HG03103 (cell line): Measurements from ENCODE around the gene ISG15.
"Not testable (repeated sequence)": the region's sequence is repeated elsewhere in the genome, so short reads cannot be mapped to it uniquely, and the experiment has no call there.

Experiments used
- ATAC-seq: cut with Tn5 transposase; IDR thresholded peaks from one replicate; pipeline ENCODE4 v1.9.1; 2021; ENCODE audit warnings: low read depth; ENCODE audit not compliant: unreplicated experiment

The ISG15 gene

DNA sequence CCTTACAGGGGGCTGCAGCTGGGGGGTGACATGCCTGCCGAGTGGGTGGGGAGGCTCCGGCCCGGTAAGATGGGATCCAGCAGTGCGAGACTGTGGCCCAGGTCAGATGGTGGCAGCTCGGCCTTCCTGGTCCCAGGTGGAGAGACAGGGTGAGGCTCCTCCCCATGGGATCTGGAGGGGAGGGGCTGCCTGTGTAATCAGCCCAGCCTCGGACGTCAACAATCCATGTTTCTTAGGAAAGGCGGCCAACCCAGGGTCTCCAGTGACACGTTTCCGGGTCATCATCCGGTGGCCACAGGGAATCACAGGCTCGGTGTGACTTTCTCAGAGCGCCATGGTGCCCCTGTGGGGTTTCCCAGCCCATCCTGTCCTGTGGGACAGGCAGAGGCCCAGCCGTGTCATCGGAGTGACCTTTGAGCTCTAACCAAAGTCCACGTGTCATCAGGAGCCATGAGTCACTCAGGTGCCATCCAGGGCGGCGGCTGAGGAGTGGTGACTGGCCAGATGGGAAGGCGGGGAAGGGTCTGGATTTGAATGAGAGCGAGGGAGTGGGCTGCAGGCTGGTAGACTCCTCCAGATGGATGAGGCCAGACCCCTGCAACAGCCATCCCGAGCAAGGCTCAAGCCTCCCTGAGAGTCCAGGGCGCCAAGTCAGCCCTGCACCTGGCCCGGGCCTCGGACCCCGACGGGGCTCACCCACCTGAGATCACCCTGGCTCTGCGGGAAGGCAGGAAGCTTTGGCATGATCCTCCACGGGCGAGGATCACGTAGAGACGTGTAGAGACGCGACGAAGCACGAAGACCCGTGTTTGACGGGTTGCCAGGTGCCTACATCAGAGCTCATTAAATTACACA is 6.8 kb upstream of the ISG15 start:
- no peak for ATAC-seq

DNA sequence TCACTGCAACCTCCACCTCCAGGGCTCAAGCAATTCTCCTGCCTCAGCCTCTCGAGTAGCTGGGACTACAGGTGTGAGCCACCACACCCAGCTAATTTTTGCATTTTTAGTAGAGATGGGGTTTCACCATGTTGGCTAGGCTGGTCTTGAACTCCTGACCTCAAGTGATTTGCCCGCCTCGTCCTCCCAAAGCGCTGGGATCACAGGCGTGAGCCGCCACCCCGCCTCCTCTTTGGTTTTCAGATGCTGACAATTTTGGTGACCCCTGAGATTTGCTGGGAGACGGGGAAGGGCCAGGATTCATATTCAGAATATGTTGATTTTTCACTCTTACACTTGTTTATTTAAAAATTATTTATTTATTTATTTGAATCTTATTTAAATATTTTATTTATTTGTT is 3.2 kb upstream of the ISG15 start:
- not testable (repeated sequence) for ATAC-seq

DNA sequence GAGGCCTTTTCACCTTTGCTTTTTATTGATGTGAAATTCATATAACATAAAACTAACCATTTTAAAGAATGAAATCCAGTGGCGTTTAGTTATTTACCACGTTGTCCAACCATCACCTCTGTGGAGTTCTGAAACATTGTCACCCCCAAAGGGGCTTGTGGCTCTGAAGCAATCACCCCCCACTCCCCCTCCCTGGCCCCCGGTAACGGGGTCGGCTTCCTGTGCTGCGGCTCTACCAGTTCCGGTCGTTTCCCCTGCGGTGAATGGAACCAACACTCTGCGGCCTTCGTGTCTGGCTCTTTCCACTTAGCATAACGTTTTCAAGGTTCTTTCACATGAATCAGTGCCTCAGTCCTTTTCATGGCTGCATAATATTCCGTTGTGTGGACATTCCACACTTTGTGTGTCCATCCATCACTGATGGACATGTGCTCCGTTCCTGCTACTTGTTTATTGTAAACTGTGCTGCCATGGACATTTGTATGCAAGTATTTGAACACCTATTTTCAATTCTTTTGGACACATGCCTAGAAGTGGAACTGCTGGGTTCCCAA is 1.8 kb upstream of the ISG15 start:
- no peak for ATAC-seq

DNA sequence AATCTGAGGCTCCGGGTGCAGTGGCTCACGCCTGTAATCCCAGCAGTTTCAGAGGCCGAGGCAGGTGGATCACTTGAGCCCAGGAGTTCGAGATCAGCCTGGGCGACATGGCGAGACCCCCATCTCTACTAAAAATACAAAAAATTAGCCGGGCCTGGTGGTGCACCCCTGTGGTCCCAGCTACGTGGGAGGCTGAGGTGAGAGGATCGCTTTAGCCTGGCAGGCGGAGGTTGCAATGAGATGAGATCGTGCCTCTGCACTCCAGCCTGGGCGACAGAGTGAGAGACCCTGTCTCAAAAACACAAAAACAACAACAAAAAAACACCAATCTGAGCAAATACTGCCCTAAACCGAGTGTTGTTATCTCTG is 577 bp upstream of the ISG15 start:
- ATAC-seq, result not testable (repeated sequence)

DNA sequence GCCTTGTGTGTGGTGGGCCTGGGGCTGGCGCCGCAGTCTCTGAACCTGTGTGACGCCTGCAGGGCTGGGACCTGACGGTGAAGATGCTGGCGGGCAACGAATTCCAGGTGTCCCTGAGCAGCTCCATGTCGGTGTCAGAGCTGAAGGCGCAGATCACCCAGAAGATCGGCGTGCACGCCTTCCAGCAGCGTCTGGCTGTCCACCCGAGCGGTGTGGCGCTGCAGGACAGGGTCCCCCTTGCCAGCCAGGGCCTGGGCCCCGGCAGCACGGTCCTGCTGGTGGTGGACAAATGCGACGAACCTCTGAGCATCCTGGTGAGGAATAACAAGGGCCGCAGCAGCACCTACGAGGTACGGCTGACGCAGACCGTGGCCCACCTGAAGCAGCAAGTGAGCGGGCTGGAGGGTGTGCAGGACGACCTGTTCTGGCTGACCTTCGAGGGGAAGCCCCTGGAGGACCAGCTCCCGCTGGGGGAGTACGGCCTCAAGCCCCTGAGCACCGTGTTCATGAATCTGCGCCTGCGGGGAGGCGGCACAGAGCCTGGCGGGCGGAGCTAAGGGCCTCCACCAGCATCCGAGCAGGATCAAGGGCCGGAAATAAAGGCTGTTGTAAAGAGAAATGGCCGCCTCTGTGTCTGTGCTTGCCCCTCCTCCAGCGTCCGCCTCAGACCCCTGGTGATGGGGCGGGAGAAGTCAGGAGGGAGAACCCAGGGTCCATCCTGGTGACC is 788 bp downstream of the ISG15 start:
- ATAC-seq, result no peak

DNA sequence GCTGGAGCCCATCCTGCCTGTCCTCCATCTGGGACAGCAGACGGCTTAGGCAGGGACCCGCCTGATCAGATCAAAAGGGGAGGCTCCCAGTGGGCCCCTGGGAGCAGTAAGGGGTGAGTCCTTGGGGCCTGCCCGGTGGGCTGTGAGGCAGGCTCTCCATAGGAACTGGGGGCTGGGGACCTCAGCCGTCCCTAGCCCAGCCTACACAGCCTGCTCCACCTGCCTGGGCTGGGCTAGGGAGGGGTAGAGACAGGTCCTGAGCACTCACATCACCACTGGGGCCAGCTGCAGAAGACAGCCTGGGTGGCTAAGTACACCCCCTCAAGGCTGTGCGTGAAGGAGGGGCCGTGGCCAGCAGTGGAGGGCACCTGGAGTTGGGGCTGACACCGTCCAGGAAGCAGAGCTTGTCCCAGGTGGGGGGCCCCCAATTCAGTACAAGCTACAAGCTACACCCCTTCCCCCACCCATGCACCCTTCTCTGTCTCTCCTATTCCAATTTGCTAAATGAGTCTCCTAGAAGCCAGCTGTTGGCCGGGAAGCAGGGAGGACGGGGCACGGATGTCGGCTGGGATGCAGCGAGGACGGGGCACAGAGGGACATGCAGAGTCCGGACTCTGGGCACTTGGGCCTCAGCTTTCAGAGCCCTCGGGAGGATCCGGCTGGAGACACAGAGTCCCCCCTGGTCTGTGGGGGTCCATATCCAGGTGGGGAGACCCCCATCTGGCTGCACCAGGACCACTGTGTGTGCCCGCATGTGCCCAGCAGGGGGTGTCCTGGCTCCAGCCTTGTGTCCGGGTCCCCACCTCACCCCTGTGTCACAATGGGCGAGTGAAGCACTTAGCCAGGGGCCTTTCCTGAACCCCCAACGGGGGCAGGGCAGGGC is 1.7 kb downstream of the ISG15 start:
- ATAC-seq, result no peak

DNA sequence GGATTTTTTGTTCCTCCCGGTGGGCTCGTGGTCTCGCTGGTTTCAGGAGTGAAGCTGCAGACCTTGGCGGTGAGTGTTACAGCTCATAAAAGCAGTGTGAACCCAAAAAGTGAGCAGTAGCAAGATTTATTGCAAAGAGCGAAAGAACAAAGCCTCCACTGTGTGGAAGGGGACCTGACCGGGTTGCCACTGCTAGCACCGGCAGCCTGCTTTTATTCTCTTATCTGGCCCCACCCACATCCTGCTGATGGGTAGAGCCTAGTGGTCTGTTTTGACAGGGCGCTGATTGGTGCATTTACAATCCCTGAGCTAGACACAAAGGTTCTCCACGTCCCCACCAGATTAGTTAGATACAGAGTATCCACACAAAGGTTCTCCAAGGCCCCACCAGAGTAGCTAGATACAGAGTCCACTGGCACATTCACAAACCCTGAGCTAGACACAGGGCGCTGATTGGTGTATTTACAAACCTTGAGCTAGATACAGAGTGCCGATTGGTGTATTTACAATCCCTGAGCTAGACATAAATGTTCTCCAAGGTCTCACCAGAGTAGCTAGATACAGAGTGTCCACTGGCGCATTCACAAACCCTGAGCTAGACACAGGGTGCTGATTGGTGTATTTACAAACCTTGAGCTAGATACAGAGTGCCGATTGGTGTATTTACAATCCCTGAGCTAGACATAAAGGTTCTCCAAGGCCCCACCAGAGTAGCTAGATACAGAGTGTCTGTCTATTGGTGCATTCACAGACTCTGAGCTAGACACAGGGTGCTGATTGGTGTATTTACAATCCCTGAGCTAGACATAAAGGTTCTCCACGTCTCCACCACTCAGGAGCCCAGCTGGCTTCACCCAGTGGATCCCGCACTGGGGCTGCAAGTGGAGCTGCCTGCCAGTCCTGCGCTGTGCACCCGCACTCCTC is 4.4 kb downstream of the ISG15 start:
- not testable (repeated sequence) for ATAC-seq

DNA sequence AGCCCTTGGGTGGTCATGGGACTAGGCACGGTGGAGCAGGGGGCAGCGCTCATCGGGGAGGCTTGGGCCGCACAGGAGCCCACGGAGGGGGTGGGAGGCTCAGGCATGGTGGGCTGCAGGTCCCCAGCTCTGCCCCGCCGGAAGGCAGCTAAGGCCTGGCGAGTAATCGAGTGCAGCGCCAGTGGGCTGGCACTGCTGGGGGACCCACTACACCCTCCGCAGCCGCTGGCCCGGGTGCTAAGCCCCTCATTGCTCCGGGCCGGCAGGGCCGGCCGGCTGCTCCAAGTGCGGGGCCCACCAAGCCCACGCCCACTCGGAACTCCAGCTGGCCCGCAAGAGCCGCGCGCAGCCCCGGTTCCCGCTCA is 5.0 kb downstream of the ISG15 start:
- ATAC-seq, result not testable (repeated sequence)

DNA sequence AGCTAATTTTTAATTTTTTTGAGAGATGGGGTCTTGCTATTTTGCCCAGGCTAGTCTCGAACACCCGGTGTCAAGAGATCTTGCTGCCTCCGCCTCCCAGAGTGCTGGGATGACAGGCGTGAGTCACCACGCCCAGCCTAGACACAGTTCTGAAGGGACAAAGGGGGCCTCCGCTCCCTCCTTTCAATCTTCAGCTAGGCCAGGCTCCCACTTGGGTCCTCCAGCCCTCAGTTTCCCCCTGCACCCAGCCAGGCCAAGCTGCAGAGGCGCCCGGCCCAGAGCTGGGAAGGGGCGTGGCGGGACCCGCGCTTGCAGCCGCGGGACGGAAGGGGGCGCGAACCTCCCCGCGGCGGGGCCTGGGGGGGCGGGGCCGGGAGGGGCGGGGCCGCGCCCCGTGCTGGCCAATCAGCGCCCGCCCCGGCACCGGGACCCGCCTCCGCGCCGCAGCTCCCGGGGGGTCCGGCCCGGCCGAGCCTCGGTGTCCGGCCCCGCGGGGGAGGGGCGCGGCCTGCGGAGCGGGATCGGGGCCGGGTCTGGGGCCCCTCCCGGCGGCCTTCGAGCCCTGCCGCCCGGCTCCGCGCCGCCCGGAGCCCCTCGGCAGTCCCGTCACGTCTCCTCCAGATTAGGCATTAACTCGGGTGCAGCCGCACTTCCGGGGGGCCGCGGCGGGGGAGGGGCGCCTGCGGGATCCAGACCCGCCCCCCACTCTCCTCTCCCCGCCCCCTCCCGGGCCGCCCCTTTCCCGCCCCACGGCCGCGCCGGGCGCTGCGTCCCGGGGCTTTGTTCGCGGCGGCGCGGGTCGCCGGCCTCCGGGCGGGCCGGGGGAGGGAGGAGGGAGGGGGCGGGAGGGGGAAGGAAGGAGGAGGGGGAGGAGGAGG is 6.1 kb downstream of the ISG15 start:
- ATAC-seq, result peak; percentile 64

DNA sequence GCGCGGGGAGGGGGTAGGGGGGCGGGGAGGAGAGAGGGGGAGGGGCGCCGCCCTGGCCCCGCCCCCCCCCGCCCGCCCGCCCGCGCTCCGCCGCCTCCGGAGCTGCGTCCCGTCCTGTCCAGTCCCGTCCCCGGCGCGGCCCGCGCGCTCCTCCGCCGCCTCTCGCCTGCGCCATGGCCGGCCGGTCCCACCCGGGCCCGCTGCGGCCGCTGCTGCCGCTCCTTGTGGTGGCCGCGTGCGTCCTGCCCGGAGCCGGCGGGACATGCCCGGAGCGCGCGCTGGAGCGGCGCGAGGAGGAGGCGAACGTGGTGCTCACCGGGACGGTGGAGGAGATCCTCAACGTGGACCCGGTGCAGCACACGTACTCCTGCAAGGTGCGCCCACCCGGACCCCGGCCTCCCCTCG is 6.7 kb downstream of the ISG15 start, which contains the start of gene AGRN:
AGRN (plus strand) TSS at position 121 of the 405 bp plus-strand sequence; CDS start at position 174, 53 bp downstream.
- peak; percentile 29 for ATAC-seq

DNA sequence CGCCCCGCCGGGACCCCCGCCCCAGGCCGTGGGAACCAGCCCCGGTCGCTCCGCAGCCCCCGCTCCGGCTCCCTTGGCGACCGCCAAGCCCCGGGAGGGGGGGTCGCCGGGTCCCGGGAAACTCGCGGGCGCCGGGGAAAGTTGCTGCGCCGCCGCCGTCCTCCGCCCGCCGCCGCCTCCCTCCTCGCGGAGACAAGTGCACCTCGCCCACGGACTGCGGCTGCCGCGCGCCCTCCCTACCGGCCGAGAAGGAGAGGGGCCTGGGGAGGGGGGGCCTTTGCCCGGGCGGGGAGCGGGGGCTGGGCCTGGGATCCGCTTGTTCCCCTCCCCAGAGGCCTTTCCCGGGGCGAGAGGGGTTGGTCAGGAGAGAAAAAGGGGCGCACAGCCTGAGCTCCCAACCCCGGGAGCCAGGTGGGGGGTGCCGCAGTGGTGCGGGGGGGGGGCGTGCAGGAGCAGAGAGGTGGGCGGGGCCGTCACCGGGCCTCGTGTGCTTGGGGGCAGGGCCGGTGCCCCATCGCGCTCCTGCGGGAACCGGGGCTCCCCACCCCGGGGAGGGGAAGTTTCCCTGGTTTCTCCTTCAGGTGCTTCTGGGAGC is 7.2 kb downstream of the ISG15 start:
- ATAC-seq, result peak; percentile 7

DNA sequence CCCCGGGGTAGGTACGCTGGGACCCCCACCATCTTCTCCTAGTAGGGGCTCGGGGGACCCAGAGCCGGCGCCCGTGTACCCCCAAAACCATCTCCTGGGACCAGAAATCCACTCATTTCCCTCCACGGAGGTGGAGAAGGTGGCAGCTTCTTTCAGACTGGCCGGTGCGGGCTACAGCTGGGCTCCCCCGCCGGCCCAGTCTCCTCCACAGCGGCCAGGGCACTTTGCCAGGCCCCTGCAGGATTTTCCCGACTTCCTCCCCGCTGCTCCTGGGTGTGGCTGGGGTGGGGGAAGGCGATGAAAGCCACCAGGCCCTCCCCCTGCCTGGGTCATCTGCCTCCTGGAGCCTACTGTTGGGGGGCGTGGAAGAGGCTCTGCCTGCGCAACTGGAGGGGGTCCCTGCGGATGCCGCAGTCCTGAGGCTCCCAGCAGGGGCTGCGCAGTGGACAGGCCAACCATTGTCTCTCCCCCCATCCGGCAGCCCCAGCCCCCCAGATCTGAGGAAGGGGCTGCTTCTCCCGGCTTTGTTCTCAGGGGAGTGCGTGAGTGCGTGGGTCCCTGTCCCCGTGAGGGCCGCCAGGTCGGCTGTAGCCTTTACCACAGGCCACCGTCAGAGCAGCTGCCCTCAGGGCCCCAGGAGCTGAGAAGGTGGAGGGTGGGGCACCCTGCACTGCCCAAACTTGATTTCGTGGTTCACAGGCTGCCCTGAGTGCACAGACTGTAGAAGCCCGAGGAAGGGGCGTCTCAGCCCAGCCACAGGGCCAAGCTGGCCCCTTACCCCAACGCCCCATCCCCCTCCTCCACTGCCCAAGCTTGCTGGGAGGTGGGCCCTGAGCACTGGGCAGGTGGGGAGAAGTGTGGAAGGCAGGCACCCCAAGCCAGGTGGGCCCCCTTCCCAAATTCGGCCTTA is 8.0 kb downstream of the ISG15 start:
- ATAC-seq, result no peak

DNA sequence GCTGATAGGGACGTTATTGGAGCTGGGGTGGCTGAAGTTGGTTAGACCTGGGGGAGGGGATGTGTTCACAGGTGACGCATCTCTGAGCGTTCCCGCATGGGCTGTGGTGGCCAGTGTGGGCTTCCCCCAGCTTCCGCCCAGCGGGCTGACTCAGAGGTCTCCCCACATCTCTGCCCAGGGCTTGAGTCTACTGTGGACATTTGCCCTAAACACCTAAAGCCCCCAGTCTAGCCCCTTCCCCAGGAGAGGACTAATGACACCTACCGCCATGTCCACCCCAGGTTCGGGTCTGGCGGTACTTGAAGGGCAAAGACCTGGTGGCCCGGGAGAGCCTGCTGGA is 8.6 kb downstream of the ISG15 start:
- ATAC-seq, result no peak

DNA sequence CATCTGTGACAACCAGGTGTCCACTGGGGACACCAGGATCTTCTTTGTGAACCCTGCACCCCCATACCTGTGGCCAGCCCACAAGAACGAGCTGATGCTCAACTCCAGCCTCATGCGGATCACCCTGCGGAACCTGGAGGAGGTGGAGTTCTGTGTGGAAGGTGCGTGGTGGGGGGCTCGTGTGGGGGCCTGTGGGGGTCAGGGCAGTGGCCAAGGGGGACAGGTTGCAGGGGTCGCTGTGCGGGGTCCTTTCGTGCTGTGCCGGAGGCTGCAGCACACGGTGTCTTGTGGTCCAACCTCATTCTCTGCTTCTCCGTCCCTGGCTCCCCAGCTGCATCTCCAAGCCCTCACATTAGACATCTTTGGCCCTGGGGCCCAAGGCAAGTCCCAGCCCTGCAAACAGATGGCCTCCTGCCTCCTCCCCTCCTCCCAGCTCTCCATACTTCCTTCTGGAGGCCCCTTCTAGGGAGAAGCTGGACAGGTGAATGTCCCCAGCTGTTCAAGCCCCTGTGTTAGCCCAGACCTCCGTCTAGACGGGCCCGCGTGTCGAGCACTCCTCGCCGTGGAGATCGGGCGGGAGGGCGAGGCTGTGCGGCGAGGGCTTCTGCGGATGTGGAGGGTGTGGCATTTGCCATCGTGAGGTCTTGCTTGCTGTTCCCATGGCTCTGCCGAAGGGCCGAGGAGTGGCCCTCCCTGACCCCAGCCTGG is 9.2 kb downstream of the ISG15 start:
- ATAC-seq, result no peak

DNA sequence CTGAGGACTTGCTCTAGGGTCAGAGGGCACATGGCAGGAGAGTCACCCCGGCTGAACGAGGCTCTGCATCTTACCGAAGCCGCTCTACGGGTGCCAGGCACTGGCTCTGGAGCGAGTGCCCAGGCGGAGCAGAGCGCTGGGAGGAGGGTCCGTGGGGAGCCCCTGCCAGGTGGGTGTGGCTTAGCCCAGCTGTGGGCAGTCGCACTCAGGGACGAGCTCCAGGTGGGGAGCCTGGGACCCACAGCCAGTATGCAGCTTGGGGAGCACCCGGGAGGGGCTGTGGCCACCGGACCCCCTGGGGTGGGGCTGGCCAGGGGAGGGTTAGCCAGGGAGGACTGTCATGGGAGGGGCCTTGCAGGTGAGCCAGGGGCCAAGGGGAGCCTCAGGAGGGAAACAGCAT is 10.4 kb downstream of the ISG15 start:
- ATAC-seq, result no peak

DNA sequence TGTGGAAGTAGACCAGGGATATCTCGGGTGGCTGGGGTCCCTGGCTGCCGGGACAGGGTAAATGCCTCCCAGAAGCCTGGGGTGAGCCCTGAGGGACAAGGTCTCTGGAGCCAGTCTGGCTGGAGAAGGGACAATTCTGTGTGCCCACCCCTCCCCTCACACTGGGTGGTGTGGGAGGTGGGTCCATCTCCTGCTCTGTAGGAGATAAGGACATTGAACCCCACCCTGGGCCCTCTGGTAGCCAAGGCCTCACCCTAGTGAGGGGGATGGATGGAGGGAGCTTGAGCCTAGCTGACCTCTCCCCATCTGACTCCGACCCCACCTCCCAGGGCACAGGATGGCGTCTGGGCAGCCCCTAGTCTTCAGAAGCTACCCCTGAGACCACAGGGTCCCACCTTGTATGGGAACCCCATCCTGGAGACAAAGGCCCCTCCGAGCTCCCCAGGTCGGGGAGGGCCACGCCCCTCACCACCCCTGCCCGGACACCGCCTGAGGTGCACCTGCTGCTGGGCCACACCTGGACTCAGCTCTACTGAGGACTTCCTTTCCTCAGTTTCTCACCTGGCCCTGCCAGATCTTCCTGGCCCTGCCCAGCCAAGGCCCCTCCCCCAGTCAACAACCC is 11.0 kb downstream of the ISG15 start:
- no peak for ATAC-seq
